ES-I3 (cell line): ENCODE measurements around the gene DPP7.

Experiments
- H3K36me3 ChIP-seq: 2 replicates; pipeline ENCODE4 v1.6.1; 2013; ENCODE audit warnings: mild to moderate bottlenecking, low read length, control low read depth, moderate library complexity; ENCODE audit not compliant: insufficient read depth
- H3K4me1 ChIP-seq: 2 replicates; pipeline ENCODE4 v1.6.1; 2013; ENCODE audit warnings: mild to moderate bottlenecking, control low read depth, low read length; ENCODE audit not compliant: insufficient read depth
- H3K9ac ChIP-seq: 2 replicates; pipeline ENCODE4 v1.6.1; 2013; ENCODE audit warnings: low read depth, mild to moderate bottlenecking, low read length, moderate library complexity
- H3K9me3 ChIP-seq: 2 replicates; pipeline ENCODE4 v1.6.1; 2013; ENCODE audit warnings: mild to moderate bottlenecking, low read length, moderate library complexity; ENCODE audit not compliant: control insufficient read depth, insufficient read depth

The DPP7 gene

DNA sequence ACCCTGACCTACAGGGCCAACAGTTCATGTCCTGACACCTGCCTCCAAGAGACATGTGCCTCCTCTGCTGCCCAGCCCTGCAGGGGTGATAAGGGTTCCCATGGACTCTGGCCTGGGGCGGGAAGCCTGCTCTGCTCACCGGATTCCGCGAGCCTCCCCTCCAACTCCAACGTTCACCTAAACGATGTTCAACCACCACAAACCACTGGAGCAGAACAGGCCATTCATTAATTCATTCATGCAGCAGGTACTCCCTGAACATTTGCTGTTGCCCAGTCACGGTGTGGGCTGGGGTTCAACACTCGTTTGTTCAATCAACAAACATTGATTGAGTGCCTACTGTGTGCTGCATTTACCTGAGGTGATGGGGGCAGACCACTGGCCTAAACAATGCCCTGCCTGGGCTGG, 40.5 kb downstream of the DPP7 start:
- Histone ChIP-seq H3K9ac (no peak overlapping the region), H3K4me1 (peaks cover 12% of the 10 kb centered on the region), H3K9me3 (no peaks in the 10 kb centered on the region), H3K36me3 (no peaks in the 10 kb centered on the region)

DNA sequence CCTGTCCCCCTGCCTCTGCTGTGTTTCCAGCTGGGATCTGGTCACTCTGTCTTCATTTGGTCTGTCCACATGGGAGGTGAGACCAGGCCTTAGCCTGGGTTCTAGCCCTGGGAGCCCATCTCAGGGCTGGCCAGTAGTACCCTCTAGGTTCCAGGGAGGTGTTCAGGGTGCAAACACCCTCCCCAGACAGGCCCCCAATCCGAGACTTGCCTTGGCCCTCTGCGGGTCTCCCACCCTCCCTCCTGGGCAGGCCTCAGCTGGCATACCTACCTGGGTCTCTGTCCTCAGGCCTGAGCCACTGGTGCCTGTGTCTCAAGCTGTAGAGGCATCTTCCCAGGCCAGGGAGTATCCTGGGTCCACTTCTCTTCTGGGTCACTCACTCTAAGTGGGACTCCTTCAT, 43.3 kb downstream of the DPP7 start:
- H3K4me1 ChIP-seq = peaks cover 13% of the 10 kb centered on the region
- H3K9me3 ChIP-seq = no peaks in the 10 kb centered on the region
- no peaks in the 10 kb centered on the region for H3K36me3 ChIP-seq
- peak overlapping the region; percentile 76 for H3K9ac ChIP-seq

DNA sequence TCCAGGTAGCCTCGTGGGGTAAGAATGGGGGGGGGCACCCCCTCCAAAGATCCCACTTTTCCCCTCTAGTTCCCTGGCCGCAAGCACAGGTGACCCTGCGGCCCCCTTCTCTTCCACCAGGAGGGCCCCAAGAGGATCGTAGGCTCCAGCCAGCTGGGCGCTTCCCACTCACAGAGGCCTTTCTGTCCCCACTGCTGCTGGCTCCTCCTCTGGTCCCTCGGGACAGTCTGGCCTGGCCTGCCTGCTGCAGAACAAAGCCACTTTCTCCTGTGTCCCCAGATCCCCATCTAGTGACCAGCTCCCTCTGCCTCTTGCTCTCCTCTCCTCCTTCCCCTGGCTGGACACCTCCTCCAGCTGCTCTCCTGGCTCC, 43.6 kb downstream of the DPP7 start:
- Histone ChIP-seq H3K9ac (peak overlapping the region; percentile 76), H3K4me1 (peaks cover 13% of the 10 kb centered on the region), H3K36me3 (no peaks in the 10 kb centered on the region), H3K9me3 (no peaks in the 10 kb centered on the region)

DNA sequence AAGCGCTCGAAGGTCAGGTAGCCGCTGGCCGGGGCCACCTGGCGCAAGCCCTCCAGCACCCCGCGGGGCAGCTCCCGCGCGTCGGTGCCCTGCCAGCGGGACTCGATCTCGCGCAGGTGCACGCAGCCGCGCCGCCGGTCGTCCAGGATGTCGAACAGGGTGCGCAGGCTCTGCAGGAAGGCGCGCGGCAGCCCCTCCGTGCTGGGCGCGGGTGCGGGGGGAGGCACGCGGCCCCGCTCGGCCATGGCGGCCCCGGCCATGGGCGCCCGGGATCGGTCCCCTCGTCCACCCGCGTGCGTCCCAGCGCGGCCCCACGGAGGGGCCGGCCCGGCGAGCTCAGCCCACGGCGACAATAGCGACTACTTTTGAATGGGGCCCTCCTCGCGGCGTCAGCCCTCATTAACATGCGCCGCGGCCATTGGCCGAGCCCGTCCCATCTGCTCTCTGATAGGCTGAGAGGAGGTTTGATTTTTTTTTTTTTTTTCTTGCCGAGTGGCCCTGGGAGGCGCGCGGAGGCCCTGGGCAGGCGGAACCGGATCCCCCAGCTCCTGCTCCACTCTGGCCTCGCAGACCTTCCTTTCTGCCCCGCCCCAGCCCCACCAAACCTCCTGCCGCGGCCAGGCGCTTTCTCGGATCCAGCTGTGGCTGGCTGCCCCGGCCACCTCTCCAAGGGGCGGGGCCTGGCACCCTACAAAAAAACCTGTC, 44.2 kb downstream of the DPP7 start, which contains the start of gene SAPCD2:
TSS of gene SAPCD2 (minus strand) at position 357 of the 705 bp plus-strand sequence. CDS start at position 260, 97 bp downstream.
- Histone ChIP-seq H3K9ac (peak within 1 kb of the TSS; percentile 76), H3K4me1 (peaks cover 12% of the 10 kb centered on the region)

DNA sequence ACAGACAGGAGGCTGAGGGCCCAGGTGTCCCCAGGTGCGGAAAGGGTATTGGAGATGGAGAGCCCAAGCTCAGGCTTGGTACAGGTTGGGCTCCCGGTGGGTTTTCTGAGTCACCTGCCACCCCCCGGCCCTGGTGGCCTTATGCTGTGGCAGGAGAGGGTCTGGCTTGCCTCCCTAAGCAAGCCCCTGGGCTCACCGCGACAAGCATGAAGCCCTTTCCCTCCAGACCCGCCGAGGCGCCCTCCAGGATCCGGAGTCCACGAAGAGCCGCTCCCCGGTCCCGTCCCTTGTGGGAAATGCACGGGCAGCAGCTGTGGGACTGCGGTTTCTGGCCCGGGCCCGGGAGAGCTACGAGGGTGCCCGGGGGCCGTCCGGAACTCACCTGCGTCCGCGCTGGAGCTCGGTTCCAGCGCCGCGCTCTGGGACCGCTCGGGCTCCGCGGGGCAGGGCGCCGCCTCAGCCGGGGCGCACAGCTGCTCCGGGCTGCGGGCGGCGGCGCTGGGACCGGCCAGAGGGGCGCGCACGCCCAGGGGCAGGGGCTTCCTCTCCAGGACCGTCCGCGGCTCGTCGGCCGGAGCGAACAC, 44.9 kb downstream of the DPP7 start:
- Histone ChIP-seq H3K4me1 (peaks cover 5% of the 10 kb centered on the region; the same call in 1 of the 2 replicates), H3K9ac (peak overlapping the region; percentile 76), H3K36me3 (no peaks in the 10 kb centered on the region), H3K9me3 (no peaks in the 10 kb centered on the region)

More for the DNA sequence above, 44.2 kb downstream of the DPP7 start, which contains the start of gene SAPCD2:
- Histone ChIP-seq H3K9me3 (no peaks in the 10 kb centered on the region), H3K36me3 (no peaks in the 10 kb centered on the region)

DNA sequence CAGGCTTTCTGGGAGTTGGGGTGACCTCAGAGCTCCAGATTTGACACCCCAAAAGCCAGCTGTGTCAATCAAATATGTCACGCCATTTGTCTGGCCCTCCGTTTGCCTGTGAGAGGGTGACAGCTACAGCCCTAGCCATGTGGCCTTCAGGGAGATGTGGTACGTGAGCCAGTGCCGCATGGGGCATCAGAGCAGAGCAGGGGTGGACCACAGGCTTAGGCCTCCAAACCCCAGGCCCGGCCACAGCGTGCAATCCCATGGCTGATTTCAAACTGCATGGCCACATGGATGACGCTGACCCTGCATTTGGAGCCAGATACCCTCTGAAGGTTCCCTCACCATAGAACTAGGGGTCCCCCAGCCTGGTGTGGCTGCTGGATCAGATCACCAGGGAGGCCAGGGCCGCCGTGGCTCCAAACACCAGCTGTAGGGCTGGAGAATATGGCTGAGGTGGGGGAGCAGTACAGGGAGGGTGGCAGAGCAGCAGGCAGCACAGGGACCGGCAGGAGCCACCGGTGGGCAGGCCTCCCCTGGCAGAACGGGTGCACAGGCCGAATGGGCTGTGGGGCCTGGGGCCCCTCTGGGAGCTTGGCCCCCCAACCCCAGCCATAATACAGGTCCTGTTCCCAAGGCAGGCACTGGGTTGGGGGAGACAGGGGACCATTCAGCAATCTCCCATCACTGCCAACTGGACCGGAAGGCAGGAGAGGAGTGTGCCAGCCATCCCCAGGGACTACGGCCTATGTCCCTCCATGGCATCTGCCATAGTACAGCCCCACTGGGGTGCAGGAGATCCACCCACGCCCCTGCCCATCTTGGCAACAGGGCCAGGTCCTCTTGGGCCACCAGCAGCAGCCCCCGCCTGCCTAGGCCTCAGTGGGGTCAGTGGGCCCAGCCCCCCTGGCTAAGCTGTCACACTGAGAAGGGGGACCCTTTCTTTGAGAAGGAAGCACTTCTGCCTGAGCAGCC, 45.7 kb downstream of the DPP7 start:
- peaks cover 4% of the 10 kb centered on the region; the same call in 1 of the 2 replicates for H3K4me1 ChIP-seq
- H3K9ac ChIP-seq = peak overlapping the region; percentile 76; the same call in 1 of the 2 replicates
- H3K36me3 ChIP-seq = no peaks in the 10 kb centered on the region
- H3K9me3 ChIP-seq = no peaks in the 10 kb centered on the region

DNA sequence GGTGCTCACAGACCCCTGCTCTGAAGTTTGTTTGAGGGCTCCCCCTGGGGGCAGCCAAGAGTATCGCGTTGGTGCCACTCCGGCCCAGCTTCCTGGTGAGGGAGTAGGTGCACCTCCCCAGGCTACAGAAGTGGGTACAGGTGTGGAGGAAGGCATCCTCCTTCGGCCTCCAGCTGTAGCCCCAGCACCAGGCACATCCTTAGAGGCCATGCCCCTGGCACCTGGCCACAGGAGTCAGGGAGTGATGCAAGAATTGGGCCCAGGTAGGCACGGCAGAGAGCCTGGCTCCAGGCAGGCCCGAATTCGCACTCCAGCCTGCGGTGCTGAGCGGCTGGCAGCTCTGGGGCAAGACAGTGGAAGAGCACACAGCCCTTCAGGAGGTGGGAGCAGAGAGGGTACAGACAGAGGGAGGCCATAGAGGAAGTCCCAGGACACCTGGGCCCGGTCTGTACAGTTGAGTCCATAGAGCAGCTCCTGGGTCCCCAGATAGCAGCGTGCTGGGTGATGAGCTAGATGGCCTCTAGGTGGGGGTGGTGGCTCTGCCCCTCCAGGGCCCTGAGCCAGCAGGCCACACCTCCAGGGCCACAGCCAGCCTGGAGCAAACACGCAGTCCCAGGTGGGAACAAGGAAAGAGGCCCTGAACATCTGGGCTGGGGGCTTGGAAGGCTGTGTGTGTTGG, 46.5 kb downstream of the DPP7 start:
- H3K36me3 ChIP-seq = no peaks in the 10 kb centered on the region
- no peak overlapping the region for H3K9ac ChIP-seq
- peaks cover 4% of the 10 kb centered on the region; the same call in 1 of the 2 replicates for H3K4me1 ChIP-seq
- H3K9me3 ChIP-seq = no peaks in the 10 kb centered on the region

DNA sequence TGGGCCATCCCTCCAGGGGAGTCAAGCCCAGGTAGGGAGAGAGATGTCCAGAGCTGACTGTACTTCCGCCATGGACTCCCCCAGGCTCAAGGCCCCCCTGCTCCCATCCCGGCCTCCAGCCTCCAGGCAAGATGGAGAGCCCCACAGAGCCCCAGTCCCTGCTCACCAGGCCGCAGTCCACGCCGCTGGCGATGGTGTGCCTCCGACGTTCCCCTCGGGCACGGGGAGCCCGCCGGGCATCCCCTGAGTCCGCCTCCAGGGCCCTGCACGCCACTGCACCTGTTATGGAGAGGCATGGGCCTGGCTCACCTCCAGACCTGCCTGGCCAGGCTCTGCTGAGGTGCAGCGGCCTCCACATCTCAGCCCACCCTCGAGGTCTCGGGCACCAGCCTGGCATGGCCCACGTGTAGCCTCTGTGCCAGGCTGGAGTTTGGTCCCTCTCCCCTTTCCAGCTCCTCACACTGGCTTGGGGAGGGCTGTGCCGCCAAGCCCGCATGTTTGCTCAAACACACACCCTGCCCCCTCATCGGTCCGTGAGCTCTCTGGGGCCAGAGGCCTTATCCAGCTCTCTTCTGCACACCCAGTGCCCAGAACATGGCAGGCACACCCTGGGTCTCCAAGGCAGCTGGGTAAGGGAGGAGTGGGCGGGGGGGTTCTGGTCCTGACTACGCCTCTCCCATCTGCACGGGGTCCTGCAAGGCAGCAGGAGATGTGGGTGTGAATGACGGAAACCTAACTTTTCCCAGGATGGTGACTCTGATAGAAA, 48.3 kb downstream of the DPP7 start:
- Histone ChIP-seq H3K36me3 (no peaks in the 10 kb centered on the region), H3K9ac (no peak overlapping the region), H3K9me3 (no peaks in the 10 kb centered on the region), H3K4me1 (peaks cover 4% of the 10 kb centered on the region; the same call in 1 of the 2 replicates)

DNA sequence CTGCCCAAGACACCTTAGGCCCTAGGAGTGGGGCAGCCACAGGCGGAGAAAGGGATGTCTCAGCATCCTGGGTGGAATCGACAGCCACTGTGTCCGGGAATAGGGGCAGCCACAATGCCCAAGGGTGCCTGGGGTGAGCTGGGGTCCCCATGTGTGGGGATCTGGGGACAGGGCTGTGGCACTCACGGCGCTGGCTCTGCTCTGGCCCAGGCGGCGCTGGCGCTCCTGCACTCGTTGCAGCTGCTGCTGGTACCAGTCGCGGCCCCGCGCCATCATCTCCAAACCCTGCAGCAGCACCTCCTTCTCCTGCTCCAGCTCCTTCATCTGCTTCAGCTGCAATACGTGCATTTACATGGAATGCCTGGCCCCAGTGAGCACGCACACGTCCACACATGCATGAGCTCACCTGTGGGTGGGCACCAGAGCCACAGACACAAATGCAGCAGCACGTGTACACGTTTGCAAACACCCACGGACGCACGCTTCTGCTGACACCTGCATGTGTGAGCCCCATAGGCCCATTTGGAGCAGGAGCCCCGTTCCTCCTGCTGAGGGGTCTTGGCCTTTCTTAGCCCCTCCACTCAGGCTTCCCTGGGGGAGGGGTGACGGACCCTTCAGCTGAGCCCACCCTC, 49.1 kb downstream of the DPP7 start:
- peaks cover 4% of the 10 kb centered on the region; the same call in 1 of the 2 replicates for H3K4me1 ChIP-seq
- H3K36me3 ChIP-seq = no peaks in the 10 kb centered on the region
- H3K9ac ChIP-seq = no peak overlapping the region
- H3K9me3 ChIP-seq = no peaks in the 10 kb centered on the region

DNA sequence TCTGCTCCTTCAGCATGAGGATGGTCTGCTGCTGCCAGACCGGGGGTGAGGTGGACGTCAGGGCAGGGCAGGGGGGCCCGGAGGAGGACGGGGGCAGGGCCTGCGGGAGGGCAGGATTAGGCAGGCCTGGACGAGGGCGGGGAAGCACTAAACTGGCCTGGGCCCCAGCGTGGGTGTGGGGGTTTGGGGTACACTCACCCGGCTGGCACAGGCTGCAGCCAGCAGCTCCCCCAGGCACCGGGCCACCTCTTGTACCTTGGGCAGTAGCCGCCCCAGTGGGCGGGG, 49.7 kb downstream of the DPP7 start:
- H3K9ac ChIP-seq = no peak overlapping the region
- H3K9me3 ChIP-seq = no peaks in the 10 kb centered on the region
- no peaks in the 10 kb centered on the region for H3K36me3 ChIP-seq
- H3K4me1 ChIP-seq = peaks cover 4% of the 10 kb centered on the region; the same call in 1 of the 2 replicates

DNA sequence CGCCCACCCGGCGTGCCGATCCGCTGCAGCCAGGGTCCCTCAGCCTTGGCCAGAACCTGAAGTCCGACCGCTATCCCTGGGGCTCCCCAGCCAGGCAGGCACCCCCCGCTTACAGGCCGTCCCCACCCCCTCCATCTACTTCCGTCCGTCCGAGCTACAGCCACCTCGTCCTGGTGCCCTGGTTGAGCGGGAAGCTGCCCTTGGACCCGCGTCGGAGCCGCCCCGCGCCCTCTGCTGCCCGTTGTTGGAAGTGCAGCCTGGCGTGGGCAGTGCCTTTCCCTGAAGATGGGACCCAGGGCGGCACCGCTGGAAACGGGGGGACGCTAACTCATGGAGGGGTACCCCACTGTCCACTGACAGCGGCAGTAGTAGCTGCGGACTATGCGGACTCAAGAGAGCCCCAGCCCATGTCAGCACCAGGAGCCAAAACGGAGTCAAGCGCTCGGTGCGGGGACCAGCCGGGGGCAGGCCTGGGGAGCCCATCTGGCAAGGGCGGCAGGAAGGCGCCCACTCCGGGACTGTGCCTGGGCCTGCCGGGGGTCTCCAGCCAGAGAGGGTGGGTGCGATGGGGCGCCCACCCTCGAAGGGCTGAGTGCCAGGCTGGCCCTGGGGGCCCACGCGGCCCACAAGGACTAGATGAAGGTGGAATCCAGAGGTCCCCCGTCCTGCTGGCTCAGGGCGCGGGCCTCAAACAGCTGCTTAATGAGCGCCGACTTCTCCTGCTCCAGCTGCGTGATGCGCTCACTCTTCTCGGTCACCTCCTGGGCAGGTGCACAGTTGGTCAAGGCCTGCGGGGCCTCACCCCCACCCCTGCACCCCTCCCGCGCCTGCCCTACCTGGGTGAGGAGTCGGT, 50.3 kb downstream of the DPP7 start:
- Histone ChIP-seq H3K9me3 (no peaks in the 10 kb centered on the region), H3K4me1 (peaks cover 4% of the 10 kb centered on the region; the same call in 1 of the 2 replicates), H3K9ac (no peak overlapping the region), H3K36me3 (no peaks in the 10 kb centered on the region)

DNA sequence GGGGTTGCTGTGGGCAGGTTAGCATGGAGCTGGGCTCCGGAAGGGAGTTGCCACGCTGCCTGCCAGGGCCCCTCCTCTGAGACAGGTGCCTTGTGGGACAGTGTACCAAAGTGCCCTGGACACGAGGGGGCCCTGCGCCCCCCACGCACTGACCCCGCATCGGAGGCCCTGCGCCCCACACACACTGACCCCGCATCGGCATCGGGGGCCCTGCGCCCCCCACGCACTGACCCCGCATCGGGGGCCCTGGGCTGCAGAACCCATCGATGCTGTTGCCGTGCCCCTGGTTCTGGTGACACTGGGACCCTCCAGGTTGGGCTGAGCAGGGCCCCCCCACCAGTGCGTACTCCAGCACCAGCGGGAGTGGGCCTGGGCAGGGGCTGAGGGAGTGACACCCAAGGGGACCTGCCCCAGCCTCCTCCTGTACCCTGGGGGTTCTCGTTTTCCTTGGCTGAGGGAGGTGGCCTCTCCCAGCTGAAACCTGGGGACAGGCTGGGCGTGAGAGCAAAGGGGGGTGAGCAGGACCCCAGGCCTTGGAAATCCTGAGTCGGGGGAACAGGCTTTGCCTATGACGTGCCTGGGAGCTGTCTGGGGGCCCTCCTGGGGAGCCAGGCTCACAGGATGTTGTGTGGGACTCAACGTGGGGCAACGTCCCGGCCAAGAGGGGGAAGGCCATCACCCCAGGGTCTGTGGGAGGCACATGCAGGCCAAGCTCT, 51.1 kb downstream of the DPP7 start:
- Histone ChIP-seq H3K9ac (no peak overlapping the region), H3K9me3 (no peaks in the 10 kb centered on the region), H3K4me1 (peaks cover 4% of the 10 kb centered on the region; the same call in 1 of the 2 replicates), H3K36me3 (no peaks in the 10 kb centered on the region)
